ENCODE data around the gene IFFO2.

IFFO2 gene

GRCh38 chr1:18936814-18937481 lies 19.5 kb downstream of the IFFO2 start:
- DNase-seq (ENCODE audit: low read depth) = no peak

DNA sequence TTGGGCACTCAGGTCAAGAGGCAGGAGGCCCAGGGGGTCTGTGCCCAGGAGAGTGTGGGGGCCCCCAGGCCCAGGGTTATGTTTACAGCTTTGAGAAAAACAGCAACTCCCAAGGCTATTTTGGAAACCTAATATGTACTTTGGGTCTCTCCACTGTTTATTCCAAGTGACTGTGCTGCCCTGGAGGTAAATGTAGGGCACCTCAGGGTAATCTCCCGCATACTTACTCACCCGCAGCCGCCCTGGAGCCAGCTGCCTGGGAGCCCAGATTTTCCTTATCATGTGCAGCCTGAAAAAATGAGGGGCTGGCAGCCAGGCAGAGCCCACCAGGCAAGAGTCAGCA lies 20.0 kb downstream of the IFFO2 start:
- no peak for DNase-seq (ENCODE audit: low read depth)

DNA sequence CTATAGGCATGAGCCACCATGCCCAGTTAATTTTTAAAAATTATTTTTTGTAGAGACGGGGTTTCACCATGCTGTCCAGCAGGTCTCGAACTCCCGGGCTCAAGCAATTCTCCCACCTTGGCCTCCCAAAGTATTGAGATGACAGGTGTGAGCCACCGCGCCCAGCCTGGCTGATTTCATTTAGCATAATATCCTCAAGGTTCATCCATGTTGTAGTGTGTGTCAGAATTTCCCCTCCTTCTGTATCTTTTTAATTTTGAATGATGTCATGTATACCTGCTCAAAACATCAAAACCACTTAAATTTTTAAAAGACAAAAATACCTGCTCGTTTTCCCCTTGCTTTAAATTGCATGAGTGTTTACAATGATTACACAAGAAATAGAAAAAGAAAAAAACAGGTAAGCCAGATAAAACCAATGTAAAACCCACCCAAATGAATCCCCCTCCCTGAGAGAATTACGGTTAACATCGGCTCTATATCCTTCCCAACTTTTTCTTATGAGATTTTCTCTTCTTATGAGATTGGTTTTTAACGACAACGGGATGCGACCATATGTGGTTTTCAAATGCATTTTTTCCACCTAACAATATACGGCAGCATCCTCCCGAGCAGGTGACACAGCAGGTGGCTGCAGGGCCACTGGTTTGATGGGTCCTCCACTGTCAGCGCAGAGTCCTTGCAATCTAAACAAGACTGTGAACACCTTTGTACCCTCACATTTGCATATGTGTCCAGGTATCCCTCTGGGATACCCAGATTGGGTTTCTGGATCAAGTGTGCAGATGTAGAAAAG lies 22.1 kb downstream of the IFFO2 start:
- no peak for DNase-seq (ENCODE audit: low read depth)

DNA sequence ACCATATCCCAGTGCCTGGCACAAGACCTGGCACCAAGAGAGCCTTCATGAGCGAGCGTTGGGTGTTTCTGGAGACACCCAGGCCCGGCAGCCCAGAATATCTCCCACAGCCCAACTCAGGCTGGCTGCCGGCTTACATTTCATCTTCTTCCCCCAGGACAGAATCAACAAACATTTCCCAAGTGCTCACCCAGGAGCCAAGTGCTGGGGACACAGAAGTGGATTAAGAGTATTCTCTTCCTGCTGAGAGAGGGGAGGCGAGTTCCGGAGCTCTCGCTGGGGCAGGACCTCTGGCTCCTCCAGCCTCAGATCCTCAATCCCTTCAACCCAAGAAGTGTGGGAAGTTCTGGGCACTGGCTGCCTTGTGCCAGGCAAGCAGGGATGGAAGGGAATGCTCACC lies 23.6 kb downstream of the IFFO2 start:
- DNase-seq (ENCODE audit: low read depth) = no peak

DNA sequence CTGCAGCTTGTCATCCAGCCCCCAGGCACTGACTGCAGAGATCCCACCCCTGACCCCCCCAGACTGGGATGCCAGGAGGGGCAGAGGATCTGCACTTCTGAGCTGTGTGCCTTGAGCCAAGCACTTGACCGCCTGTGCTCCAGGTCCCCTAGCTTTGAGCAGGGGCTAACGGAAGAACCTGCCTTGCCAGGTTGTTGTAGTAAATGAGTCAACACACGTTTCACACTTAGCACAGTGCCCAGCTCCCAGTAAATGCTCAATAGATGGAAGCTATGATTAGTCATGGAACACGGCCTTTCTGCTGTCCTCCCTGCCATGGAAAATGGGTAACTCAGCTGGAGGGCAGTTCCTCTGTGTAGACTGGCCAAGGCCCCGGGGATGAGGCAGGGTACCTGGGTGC lies 24.1 kb downstream of the IFFO2 start:
- no peak for DNase-seq (ENCODE audit: low read depth)

DNA sequence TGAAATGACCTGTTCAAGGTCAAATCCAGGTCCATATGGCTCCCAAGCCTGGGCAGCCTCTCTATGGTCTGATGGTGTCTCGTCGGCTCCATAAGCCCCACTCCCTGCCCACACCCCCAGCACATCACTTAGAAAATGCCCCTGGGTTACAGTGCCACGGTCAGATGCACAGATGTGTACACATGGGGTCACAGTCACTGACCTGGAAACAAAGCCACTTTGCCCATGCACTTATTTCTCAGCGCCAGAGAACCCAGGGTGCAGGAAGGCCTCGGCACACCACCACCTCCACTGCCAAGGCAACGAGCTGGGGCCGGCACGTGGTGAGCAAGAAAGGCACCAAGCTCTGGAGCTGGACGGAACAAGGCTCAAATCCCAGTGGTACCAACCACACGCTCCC lies 24.7 kb downstream of the IFFO2 start:
- DNase-seq (ENCODE audit: low read depth) = no peak

GRCh38 chr1:18929686-18930085 lies 26.8 kb downstream of the IFFO2 start:
- no peak for DNase-seq (ENCODE audit: low read depth)

- DNase-seq (ENCODE audit: low read depth) = no peak
These were observed 27.5 kb downstream of the IFFO2 start for GRCh38 chr1:18928985-18929384.

- no peak for DNase-seq (ENCODE audit: low read depth)
These were observed 28.1 kb downstream of the IFFO2 start for GRCh38 chr1:18928406-18928805.

GRCh38 chr1:18927654-18928272 lies 28.7 kb downstream of the IFFO2 start:
- DNase-seq (ENCODE audit: low read depth) = no peak

DNA sequence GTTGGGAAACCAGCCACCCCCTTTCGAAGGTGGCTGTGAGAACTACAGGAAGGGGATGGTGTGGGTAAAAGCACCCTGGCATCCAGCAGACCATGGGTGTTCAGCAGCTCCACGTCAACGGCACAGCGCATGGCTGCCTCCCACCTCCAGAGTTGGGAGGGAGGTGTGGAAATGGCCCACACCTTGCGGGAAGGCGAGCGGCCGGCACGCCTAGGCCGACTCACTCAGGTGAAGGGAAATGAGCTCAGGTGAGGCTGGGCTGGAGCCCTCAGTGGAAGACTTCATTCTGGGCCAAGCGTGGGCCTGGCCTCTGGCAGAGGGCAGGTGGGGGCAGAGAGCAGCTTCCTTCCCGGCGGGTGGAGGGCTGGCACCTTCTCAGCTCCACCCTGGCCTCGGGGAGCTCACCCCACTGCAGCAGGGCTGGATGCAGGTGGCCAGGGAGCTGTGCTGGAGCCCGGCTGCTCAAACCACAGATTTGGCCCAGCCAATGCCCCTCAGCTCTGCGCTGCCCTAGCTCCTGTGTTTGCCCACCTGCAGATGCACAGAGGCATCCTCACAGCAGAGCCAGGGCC lies 29.3 kb downstream of the IFFO2 start:
- DNase-seq (ENCODE audit: low read depth) = no peak

- DNase-seq (ENCODE audit: low read depth) = peak; percentile 88
These were observed 30.0 kb downstream of the IFFO2 start for GRCh38 chr1:18926315-18927081.

DNA sequence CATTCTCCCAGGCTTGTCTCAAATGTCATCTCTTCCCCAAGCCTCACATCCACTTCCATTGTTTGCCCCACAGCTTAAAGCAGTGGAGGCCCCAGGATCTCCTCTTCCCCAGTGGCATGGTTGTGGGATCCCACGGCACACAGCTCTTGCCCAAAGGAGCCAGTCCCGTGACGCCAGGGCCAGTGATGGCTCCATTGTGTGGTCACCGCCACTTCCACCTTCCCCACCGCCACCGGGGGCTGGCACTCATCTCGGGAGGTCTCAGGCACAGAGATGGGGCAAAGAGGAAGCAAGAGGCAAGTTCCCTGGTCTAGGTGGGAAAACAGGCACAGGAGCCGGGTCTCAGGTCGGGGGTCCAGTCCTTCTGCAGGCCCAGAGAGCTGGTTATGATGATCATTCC lies 31.2 kb downstream of the IFFO2 start:
- no peak for DNase-seq (ENCODE audit: low read depth)

GRCh38 chr1:18924221-18924691 lies 32.2 kb downstream of the IFFO2 start:
- no peak for DNase-seq (ENCODE audit: low read depth)

GRCh38 chr1:18923756-18924211 lies 32.7 kb downstream of the IFFO2 start:
- DNase-seq (ENCODE audit: low read depth) = no peak

GRCh38 chr1:18922848-18923755 lies 33.4 kb downstream of the IFFO2 start:
- DNase-seq (ENCODE audit: low read depth) = no peak

DNA sequence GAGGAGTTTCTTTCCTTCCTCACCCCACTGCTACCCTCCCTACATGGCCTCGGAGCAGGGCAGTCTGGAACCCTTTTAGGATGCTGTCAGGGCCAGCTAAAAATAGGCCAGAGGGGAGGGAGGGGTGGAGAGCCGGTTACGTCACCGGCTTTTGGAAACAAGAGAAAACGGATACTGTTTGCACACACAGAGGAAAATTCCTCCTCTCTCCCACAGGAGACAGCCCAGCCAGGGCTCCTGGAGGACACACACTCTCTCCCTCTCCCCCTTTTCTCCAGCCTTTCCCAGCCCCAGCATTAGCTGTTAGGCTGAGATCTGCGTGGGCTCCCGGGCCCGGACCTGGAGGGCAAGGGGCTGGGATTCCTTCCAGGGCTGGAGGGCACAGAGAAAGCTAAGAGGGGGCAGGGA lies 34.2 kb downstream of the IFFO2 start:
- DNase-seq (ENCODE audit: low read depth) = no peak

GRCh38 chr1:18921516-18922251 lies 34.8 kb downstream of the IFFO2 start:
- DNase-seq (ENCODE audit: low read depth) = no peak

- no peak for DNase-seq (ENCODE audit: low read depth)
These were observed 35.5 kb downstream of the IFFO2 start for GRCh38 chr1:18920931-18921330.

GRCh38 chr1:18919956-18920355 lies 36.5 kb downstream of the IFFO2 start:
- DNase-seq (ENCODE audit: low read depth) = no peak
